GM19238 (cell line): Measurements from ENCODE around the gene MRO.
"Not testable (repeated sequence)": the region's sequence is repeated elsewhere in the genome, so short reads cannot be mapped to it uniquely, and the experiment has no call there.

Source experiments
- DNase-seq: peaks from one replicate; pipeline ENCODE4 v3.0.0; 2011; ENCODE audit warnings: low spot score; ENCODE audit not compliant: insufficient read length

The MRO gene

GRCh38 chr18:50793641-50794565 is 25.9 kb downstream of the MRO start:
- DNase-seq = no peak

DNA sequence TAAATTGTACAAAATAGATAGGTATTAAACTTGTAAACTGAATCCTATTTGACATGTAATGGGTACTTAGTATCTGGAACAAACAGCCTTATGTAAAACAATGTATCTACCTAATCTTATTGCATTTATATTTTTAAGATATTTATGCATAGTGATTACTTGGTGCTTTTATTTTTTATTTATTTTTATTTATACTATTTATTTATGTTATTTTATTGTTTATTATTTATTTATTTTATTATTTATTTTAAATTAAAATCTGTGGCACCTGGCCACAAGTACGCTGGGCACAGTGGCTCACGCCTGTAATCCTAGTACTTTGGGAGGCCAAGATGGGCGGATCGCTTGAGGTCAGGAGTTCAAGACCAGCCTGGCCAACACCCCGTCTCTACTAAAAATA is 26.9 kb downstream of the MRO start:
- DNase-seq = no peak

DNA sequence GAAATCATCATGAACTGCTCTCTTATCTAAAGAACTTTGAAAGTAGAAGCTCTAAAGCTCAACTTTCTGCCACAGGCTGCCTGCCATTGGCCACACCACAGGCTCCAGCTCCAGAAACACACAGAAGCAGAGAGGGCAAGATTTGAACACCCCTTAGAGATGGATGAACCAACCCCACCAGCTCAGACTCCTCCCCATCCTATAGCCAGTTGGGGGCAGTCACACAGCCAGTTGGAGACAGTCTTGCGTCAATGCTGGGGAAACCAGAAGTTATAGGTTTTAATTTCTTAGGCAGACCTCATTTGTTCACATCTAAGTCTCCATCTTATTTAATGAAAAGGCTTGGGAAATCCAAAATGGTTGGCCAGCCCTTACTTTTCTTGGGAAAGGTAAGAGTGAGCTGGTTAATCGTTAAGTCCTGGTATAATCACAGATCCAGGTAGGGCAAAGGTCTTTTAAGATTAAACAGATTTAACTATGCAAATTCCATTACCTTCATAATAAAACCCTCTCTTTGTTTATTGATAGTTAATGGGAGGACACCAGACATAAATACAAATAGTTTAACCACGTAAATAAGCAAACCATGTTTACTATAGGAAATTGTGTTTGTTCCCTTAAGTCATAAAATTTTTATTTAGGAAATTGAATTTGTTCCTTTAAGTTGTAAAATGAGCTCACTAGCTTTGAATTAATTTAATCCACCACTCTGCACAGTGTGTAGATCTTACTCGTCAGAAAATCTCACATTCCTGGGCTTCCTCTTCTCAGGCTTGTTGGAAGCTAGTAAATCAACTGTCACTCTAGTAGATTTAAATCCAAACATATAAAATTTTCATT is 28.0 kb downstream of the MRO start:
- DNase-seq = no peak

DNA sequence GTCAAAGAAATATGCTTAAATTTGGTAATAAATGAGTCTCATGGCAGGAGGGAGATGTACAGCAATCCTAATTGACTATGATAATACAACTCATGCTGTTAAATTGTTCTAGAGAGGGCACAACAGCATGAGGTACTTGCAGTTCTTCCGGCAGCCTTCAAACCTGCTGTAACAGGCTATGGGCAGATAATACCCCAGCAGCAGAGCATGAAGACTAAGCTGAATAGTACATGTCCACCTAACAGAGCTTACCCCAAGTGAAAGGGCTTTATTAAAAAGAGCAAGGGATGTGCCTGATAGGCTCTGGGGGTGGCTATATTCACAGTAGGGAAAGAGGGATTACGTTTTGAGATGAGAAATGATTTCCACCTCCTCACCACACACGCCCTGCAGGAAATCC is 28.9 kb downstream of the MRO start:
- DNase-seq = no peak

GRCh38 chr18:50790241-50790640 is 29.6 kb downstream of the MRO start:
- no peak for DNase-seq

GRCh38 chr18:50788284-50788683 is 31.5 kb downstream of the MRO start:
- DNase-seq = no peak

DNA sequence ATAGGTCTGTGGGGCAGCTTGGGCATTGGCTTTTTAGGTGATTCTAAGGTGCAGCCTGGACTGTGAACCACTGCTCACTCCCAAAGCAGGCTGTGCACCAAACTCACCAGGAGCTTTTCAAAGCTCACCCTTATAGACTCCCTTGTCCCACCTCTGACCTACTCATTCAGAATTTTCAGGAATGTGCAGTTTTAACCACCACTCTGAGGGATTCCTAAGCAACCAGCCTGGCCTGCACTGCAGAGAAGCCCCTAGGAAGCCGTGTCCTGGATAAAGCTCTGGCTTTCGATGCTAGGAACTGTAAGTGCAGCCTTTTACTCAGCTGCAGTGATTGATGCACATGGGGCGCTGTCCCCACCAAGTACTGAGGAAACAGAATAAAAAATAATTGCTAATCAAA is 33.0 kb downstream of the MRO start:
- DNase-seq = no peak

- no peak for DNase-seq
These were observed 36.3 kb downstream of the MRO start for GRCh38 chr18:50783553-50783952.

- DNase-seq = not testable (repeated sequence)
These were observed 40.8 kb downstream of the MRO start for GRCh38 chr18:50779021-50779420.

DNA sequence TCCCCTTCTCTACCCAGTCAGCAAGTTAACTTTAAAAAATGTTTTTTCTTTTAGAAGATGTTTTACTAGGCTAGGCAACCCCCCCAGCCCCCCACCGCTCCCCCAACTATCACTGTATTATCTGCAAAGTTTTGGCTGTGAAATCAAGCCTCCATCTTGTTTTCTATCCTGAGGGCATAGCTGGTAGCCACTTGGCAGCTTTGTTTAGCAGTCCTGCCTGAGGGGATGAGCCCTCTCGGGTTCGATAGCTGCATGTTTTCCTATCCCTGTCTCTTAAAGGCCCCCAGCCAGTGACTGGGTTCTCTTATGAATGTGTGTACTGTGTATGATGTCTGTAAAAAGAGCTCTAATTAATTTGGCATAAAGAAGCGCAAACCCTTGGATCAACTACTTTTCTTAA is 43.4 kb downstream of the MRO start:
- DNase-seq = no peak

DNA sequence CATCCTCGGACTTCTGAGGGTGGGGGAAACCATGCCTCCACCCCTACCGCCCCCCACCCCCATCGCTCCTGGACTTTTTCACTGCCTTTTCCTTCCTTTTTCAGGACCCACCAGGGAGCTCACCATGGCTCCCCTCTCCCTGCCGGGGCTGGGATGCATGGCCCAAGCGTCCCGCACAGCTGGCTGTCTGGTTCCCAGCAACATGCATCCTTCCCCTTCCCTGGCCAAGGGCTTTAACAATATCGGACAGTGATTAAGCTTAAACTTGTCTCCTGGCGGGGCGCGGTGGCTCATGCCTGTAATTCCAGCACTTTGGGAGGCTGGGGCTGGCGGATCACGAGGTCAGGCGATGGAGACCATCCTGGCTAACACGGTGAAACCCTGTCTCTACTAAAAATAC is 44.1 kb downstream of the MRO start:
- no peak for DNase-seq

GRCh38 chr18:50775207-50775606 is 44.6 kb downstream of the MRO start:
- no peak for DNase-seq

DNA sequence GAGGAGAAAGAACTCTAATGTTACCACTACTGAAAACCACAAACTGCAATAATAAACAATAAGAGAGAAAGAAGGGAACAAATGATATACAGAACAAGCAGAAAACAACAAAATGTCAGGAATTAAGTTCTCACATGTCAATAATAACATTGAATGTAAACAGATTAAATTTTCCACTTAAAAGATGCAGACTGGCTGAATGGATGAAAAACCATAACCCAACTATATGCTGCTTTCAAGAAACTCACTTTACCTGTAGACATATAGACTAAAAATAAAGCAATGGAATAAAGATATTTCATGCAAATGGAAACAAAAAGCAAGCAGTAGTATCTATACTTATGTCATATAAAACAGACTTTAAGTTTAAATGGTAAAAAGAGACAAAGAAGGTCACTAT is 50.4 kb downstream of the MRO start:
- DNase-seq = no peak

- no peak for DNase-seq
These were observed 62.5 kb downstream of the MRO start for GRCh38 chr18:50757358-50757757.

GRCh38 chr18:50754297-50754696 is 65.5 kb downstream of the MRO start:
- DNase-seq = no peak

DNA sequence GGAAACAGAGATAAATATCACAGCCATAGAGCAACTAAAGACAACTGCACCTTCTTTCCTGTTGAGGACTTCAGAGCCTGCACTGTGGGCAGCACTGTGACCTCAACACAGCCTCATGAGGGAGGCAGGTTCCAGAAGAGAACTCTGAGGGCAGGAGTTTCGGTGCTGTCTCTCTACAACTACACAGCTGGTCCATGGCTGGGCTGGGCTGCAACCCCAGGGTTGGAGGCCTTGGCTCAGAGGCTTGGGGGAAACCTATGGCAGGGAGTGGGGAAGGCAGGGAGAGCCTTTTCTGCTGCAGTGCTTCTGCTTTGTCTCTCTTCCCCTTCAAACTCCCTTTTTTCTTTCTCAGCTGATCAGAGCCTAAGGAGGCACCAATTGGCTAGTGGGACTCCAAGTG is 66.5 kb downstream of the MRO start:
- no peak for DNase-seq

DNA sequence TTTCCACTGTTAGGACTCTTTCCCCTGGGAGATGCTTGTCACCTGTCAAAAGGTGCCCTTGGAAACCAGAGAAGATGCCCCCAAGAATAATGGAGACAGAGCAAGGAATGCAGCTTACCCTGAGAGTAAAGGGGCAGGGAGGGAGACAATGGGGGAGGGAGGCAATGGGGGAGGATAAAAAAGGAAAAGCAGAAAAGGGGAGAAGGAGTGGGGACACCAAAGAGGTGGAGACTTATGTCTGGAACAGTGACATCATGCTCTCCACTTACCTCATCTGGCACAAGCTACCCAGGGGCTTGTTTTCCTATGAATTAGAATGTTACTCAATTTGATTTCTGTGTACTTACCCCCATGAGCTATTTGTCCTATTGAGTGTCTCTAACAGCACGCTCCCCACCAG is 67.9 kb downstream of the MRO start:
- no peak for DNase-seq

- no peak for DNase-seq
These were observed 68.3 kb downstream of the MRO start for GRCh38 chr18:50751490-50751889.

DNA sequence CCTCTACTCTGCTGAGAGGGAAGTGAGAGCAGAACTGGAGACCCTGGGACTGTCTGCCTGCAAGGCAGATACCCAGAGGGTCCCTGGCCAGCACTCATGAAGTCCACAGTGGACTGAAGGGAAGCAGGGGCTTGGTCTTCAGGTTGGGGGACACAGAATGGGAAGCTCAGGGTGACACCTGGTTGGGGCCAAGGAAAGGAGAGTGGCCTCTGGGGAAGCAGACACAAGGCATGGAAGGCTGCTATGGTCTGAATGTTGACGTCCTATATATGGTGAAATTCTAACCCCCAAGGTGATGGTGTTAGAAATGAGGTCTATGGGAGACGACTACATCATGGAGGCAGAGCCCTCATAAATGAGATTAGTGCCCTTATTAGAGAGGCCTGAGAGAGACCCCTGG is 69.3 kb downstream of the MRO start:
- no peak for DNase-seq

- DNase-seq = no peak
These were observed 69.9 kb downstream of the MRO start for GRCh38 chr18:50749945-50750344.

DNA sequence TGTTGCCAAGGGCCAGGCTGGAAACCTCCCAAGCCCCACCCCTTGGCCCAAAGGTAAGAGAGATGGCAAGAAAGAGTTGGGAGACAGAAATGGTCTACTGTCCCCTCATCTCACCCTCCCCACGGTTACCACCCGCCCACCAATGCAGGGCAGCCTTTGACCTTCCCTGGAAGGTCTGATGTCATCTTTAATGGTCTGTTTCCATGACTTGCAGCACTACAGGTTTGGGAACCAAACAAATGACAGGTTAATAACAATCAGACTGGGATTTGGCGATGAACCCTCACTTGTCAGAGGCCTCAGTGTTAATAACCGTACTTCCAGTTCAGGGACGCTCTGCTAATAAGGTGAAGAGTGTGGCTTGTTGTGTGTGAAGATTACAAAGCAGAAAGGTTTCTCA is 70.4 kb downstream of the MRO start:
- DNase-seq = no peak
